Amygdala (tissue), 56 donors: ENCODE results near the gene SMAD6.

Experiments
- DNase-seq, 56 donors: peaks; one replicate each; lab custom pipeline; 2025; lab: John Stamatoyannopoulos, UW

The SMAD6 gene

GRCh38 chr15:66831801-66832390, 129.9 kb downstream of the SMAD6 start:
- DNase-seq, result no peak
